Skeletal muscle satellite cell (primary cell): Measurements from ENCODE around the gene HOXA4.

ENCODE experiments used
- H3K27me3 ChIP-seq: 2 replicates; pipeline ENCODE4 v1.7.0; 2013; ENCODE audit warnings: low read length; ENCODE audit not compliant: control insufficient read depth, insufficient read depth
- H3K36me3 ChIP-seq: 2 replicates; pipeline ENCODE4 v1.7.0; 2013; ENCODE audit warnings: mild to moderate bottlenecking, control low read depth, low read length; ENCODE audit not compliant: insufficient read depth
- H3K4me1 ChIP-seq: 2 replicates; pipeline ENCODE4 v1.7.0; 2013; ENCODE audit warnings: low read length; ENCODE audit not compliant: control insufficient read depth, insufficient read depth
- H3K4me2 ChIP-seq: 2 replicates; pipeline ENCODE4 v1.7.0; 2013; ENCODE audit warnings: mild to moderate bottlenecking, low read length
- H3K4me3 ChIP-seq: 2 replicates; pipeline ENCODE4 v1.7.0; 2013; ENCODE audit warnings: low read length
- H3K9ac ChIP-seq: 2 replicates; pipeline ENCODE4 v1.7.0; 2013; ENCODE audit warnings: mild to moderate bottlenecking, low read depth, low read length, moderate library complexity
- H3K9me3 ChIP-seq: replicated peaks from 2 replicates; pipeline ENCODE4 v1.7.0; 2013; ENCODE audit warnings: mild to moderate bottlenecking, control low read depth, low read length

The HOXA4 gene

DNA sequence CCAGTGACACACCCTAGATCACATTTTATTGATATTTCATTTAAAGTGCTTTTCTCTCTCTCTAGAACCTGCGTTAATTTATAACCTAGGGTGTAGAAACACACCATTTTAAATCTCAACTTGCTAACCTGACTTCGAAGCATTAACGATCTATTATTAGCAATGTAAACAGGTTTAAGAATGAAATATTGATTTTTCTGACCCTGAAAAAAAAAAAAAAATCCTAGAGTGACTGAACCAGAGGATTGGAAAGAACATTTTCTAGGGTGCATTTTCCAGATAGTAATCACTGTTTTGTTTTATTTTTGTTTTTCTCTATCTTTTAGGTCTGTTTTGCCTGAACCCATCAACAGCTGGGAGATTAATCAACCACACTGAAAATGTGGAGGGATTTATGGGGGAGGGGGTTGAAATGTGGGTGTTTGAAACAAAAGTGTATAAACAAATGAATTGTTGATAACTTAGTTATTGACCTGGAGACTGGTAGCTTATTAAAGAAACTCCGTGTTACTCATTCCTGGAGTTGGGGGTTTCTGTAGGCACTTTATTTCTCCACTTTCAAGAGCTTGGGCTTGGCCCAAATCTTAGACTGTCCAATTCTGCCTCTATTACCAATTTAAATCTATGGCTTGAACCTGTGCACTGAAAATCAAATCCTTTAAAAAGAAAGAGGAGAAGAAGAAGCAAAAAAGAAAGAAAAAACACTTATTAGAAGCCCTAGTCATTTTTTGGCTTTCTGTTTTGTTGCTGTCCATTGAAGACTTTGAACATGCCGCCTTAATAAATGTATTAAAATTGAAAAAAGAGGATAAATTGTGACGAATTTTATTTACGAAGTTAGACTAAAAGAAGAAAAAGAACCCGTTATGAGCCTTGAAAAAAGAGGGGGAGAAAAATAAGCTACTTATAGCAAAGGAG lies 30.8 kb downstream of the HOXA4 start:
- no peaks in the 10 kb centered on the region for H3K9me3 ChIP-seq
- H3K27me3 ChIP-seq, result no peaks in the 10 kb centered on the region
- no peak overlapping the region for H3K9ac ChIP-seq
- H3K4me1 ChIP-seq, result peaks cover 25% of the 10 kb centered on the region
- no peak overlapping the region for H3K4me3 ChIP-seq
- peaks cover 32% of the 10 kb centered on the region for H3K36me3 ChIP-seq
- H3K4me2 ChIP-seq, result no peak overlapping the region

DNA sequence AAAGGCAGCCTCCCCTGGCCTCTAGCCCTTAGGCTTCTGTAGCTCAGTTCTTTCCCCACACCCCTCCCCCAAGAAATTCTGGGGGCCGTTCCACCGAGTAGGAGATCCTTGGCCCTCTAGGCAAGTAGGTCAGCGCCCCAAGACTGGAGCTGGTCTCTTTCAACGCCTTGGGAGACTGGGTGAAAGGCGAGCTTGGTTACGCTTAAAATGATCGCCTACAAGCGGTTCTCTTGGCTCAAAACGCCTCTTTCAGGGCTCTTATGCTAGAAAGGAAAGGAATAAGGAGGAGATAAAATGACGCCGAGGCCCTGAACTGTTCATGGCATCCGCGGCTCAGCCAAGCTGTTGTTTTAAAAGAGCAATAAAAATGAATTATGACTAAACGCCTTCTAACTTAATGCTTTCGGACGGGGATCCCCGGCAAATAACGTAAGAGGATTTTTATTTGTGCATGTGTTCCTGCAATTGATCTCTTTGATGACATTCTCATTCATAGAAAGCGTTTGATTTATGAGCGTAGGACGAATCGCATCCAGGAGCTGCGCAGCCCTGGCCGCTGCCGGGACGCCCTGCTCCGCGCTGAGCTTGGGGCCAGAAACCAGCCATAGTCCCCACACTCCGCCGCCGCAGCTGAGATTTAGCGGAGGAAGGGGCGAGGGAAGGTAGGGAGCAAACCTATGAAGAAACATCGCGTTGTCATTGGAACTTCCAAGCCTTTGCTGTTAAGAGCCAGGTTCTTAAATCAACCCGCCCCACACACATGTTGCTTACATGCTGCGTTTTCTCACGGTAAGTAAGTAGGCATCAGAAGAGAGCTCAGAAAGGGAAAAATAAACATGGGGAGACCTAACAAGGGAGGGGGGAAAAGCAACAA lies 31.7 kb downstream of the HOXA4 start:
- Histone ChIP-seq H3K4me3 (peak overlapping the region; percentile 99), H3K4me1 (peaks cover 31% of the 10 kb centered on the region), H3K36me3 (peaks cover 32% of the 10 kb centered on the region), H3K27me3 (no peaks in the 10 kb centered on the region), H3K9me3 (no peaks in the 10 kb centered on the region), H3K4me2 (peak overlapping the region; percentile 95), H3K9ac (peak overlapping the region; percentile 99)

DNA sequence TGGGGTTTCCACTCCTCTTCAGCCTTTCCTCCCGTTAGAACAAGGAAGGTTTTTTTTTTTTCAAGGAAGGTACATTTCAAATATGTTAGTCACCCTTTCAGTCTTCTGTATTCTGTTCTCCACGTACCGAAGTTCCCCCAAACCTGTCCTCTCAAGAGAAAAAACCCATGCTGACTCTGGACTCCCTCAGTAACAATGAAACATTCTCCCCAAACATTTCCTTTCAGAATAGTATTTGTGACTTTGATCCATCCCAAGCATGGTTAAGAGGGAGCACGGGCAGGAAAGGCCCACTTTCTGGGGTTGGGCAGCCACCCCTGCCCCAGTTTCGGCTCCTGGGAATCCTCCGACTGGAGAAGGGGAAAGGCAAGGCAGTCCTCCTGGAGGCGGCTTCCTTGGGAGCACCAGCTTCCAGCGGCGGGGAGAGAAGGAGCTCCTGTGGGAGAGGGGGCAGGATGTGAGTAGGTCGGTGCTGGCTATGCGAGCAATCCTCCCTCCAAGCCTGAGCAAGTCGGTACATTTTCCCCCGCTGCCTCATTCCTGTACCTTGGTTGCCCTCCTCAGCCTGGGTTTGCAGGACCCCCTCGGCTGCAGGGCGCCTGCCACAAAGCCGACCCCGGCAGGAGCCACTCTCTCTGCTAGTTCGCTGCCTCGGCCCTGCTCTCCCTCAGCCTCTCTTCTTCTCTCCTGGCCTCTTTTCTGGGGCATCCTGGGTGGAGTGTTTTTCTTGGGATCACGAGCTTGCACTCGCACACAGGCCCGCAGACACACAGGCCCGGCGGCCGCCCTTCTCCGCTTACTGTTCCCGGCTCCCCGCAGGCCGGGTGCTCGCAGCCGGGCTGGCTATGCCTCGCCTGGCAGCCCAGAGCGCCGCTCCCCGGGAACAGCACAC lies 32.6 kb downstream of the HOXA4 start:
- Histone ChIP-seq H3K4me2 (peak overlapping the region; percentile 95), H3K27me3 (no peaks in the 10 kb centered on the region), H3K9ac (peak overlapping the region; percentile 99), H3K4me1 (peaks cover 31% of the 10 kb centered on the region), H3K9me3 (no peaks in the 10 kb centered on the region), H3K4me3 (peak overlapping the region; percentile 99), H3K36me3 (peaks cover 32% of the 10 kb centered on the region)

DNA sequence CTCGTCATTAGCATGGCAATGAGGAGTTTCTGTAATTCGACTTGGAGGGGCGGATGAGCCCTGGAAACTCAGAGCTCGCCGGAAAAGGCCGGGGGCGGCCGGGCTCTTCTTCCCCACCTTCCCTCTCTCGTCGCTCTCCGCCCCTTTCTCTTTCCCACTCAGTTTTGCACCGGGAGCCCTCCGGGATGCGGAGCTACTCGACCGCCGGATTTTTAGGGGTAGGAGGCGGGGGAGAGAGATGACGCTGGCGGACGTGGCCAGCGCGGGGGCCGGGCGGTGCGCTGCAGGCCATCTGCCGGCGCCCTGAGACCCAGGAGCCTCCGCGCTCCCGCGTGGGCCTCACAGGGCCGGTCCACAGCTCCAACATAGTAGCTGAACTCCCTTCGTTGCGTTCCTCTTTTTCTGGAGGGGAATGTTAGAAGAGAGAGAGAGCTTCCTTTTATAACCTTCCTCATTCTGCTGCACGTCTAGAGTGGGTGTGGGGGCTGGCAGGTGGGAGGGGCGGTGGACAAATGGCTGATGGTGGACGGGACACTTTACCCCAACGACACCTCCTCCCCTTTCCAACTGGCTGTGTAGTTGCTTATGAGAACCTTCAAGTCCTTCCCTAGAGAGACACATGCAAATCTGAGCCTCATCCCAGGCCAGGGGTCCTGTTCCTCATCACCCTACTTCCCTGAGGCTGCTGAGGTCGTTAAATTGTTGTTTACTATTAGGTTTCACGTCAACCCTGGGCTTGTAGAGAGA lies 33.6 kb downstream of the HOXA4 start:
- peak overlapping the region; percentile 99 for H3K4me3 ChIP-seq
- no peaks in the 10 kb centered on the region for H3K9me3 ChIP-seq
- no peaks in the 10 kb centered on the region for H3K27me3 ChIP-seq
- H3K9ac ChIP-seq, result peak overlapping the region; percentile 99
- H3K4me2 ChIP-seq, result peak overlapping the region; percentile 95
- H3K36me3 ChIP-seq, result peaks cover 32% of the 10 kb centered on the region
- H3K4me1 ChIP-seq, result peaks cover 31% of the 10 kb centered on the region

DNA sequence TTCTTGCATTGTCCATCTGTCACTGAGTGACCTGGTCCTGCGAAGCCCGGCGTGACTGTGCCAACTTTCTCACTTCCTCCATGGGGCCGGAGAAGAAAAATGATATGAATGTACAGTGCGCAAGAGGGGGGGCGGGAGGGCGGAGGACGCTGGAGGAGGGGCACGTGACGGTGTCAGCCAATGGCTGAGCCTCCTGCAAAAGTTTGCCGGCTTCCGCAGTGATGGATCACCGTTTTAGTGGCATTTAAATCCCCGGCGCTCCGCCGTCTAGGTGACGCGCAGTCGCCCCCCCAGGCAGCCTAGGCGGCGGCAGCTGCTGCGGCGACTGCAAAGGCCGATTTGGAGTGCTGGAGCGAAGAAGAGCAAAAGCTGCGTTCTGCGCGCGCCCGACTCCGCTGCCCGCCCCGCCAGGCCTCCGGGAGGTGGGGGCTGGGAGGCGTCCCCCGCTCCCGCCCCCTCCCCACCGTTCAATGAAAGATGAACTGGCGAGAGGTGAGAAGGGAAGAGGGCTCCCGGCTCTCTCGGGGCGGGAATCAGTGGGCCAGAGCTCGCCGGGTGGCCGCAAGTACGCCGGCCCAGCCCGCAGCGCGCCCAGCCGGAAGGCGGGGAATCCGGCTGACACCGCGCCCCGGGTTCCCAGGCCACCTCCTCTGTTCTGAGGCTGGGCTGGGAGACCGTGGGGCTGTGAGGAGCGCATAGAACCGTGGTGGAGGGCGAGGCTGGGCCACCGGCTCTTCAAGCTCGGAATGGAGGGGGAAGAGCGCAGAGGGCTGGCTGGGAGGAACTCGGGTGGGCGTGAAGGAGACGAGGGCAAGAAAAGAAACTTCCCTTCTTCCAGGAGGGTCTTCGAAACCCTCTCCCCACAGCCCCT lies 34.4 kb downstream of the HOXA4 start, which contains the start of gene HOXA1:
HOXA1 (minus strand) TSS at position 104 of the 871 bp plus-strand sequence; CDS start at position 16, 88 bp downstream.
- peak within 1 kb of the TSS; percentile 95 for H3K4me2 ChIP-seq
- no peaks in the 10 kb centered on the region for H3K27me3 ChIP-seq
- H3K4me3 ChIP-seq, result peak within 1 kb of the TSS; percentile 99
- no peaks in the 10 kb centered on the region for H3K9me3 ChIP-seq
- H3K36me3 ChIP-seq, result peaks cover 25% of the 10 kb centered on the region
- H3K9ac ChIP-seq, result peak within 1 kb of the TSS; percentile 99
- H3K4me1 ChIP-seq, result peaks cover 31% of the 10 kb centered on the region

DNA sequence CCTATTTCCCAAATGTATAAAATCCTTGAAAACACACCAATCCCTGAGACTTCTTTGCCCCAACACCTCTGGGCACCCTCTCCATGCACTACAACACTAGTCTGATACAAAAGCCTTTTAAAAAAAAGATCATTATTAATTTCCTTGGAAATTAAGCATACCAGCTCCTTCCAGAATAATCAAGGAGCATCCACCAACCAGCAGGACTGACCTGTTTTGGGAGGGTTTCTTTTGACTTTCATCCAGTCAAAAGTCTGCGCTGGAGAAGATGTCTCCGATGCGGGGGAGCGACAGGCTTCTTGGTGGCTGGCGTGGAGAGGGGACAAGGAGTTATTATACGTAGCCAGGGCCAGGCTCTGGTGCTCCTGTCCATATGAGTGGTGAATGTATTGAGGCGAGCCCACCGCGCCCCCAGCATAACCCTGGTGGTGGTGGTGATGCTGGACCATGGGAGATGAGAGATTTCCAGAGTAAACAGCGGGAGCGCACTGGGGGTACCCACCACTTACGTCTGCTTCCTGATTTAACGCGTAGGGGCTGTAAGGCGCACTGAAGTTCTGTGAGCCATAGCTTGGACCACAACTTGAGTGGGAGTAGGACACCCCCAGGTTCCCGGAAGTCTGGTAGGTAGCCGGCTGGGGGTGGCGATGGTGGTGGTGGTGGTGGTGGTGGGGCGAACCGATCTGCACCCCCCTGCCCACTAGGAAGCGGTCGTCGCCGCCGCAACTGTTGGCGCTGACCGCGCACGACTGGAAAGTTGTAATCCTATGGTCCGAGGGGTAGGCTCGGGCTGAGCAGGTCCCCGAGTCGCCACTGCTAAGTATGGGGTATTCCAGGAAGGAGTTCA lies 35.3 kb downstream of the HOXA4 start:
- Histone ChIP-seq H3K27me3 (no peaks in the 10 kb centered on the region), H3K4me2 (peak overlapping the region; percentile 95), H3K4me1 (peaks cover 31% of the 10 kb centered on the region), H3K36me3 (peaks cover 16% of the 10 kb centered on the region), H3K9ac (peak overlapping the region; percentile 71), H3K4me3 (peak overlapping the region; percentile 99), H3K9me3 (no peaks in the 10 kb centered on the region)

DNA sequence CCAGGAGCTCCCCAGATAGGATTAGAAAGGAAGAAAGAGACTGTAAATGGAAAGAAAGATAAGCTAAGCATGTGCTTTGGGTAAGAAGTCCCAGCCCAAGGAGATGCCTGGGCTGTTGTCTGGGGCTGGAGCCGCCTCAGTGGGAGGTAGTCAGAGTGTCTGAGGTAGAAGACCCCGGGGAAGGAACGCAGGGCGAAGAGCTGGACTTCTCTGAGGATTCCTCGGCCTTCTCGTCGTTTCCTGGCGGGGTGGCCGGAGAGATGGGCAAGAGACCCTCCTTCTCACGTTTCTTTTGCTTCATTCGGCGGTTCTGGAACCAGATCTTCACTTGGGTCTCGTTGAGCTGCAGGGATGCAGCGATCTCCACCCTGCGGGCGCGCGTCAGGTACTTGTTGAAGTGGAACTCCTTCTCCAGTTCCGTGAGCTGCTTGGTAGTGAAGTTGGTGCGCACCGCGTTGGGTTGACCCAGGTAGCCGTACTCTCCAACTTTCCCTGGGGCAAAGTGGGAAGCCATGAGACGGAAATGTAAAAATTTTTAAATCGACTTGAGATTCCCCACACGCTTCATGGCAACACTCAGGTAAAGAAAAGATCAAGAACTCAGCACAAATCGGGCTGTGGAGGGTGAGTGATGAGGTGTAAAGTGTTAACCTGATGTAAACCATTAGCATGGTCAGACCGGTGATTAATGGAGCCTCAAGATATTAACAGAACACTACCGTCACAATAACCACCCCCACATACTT lies 36.1 kb downstream of the HOXA4 start:
- Histone ChIP-seq H3K4me3 (peak overlapping the region; percentile 99), H3K36me3 (peaks cover 10% of the 10 kb centered on the region), H3K9ac (no peak overlapping the region), H3K4me2 (peak overlapping the region; percentile 95), H3K9me3 (no peaks in the 10 kb centered on the region), H3K4me1 (peaks cover 31% of the 10 kb centered on the region), H3K27me3 (no peaks in the 10 kb centered on the region)

DNA sequence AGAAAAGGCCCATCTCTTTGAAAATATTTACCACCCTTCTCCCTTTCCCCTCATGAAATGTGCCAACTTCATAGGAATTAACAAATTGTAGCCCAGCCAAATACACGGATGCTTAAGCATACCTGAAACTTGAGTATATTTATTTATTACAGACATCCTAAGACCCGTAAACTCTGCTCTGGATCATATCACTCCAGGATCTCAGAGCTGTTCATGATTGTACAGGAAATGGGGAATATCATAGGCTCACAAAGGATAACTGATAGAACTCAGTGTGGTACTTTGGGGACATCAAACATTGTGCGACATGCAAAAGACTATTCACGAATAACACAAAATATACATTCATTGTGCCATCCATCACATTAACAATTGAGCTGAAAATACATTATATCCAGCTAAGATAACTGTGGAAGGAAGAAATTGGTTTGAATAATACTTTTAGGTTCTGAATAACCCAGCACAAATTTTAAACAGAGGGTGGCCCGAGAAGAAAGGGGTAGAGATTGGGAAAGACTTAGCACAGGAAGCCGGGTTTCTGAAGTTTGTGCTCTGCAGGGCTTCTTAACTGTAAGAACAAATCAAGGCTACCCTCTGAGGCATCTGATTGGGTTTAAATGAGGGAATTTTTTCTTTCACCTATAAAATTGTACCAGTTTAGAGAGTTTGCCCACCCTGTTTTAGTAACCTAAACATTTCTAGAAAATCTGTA lies 37.2 kb downstream of the HOXA4 start:
- Histone ChIP-seq H3K4me1 (peaks cover 29% of the 10 kb centered on the region), H3K36me3 (no peaks in the 10 kb centered on the region), H3K27me3 (no peaks in the 10 kb centered on the region), H3K4me2 (no peak overlapping the region), H3K9ac (no peak overlapping the region), H3K4me3 (no peak overlapping the region), H3K9me3 (no peaks in the 10 kb centered on the region)
